Mucosa of descending colon (tissue), 3 donors: Measurements from ENCODE around the gene ABI1. TPM values are rescaled to one million over a fixed set of nuclear protein-coding genes. Genes with fewer than 3 reads are reported as not detected.

ENCODE experiments used
- ATAC-seq: fragments of 200-7000 bp; cut with Tn5 transposase; one replicate; pipeline ENCODE4 v1.9.1; 2020; ENCODE audit warnings: mild to moderate bottlenecking, moderate library complexity
- DNase-seq, 3 donors: peaks; one replicate each; pipeline ENCODE4 v3.0.0-alpha.2; 2020
- H3K36me3 ChIP-seq: fragments of 200-600 bp; one replicate; pipeline ENCODE4 v1.8.0; 2021; ENCODE audit warnings: low read depth, mild to moderate bottlenecking
- H3K4me1 ChIP-seq: fragments of 200-600 bp; one replicate; pipeline ENCODE4 v1.8.0; 2021; ENCODE audit warnings: low read depth, mild to moderate bottlenecking
- H3K4me3 ChIP-seq: fragments of 200-600 bp; one replicate; pipeline ENCODE4 v1.8.0; 2021; ENCODE audit warnings: mild to moderate bottlenecking
- H3K9me3 ChIP-seq: fragments of 200-600 bp; one replicate; pipeline ENCODE4 v1.8.0; 2021; ENCODE audit warnings: mild to moderate bottlenecking
- intact Hi-C, 2 donors: fragments of 100-400 bp; cut with DNase I in 1 of 2; cut with micrococcal nuclease in 1 of 2; formaldehyde crosslinking; loops; one replicate each; pipeline versions ENCODE4 v1.11.0 to v1.11.1; 2022; cut with DNase I, micrococcal nuclease
- total RNA-seq, 3 donors: library from RNA; stranded (reverse); fragmentation: NEBNext Ultra II Directional in 2 of 3; extraction: Animal tissue kit (Norgen Biotek cat#: 25700) in 2 of 3; gene quantifications; one replicate each; pipeline versions ENCODE4 v1.2.1 to v1.2.4, GENCODE V29; 2021 to 2023
- TF ChIP-seq, protein P1 (sequence below): fragments of 200-600 bp; IDR thresholded peaks from one replicate; pipeline ENCODE4 v1.8.0; 2022; ENCODE audit warnings: antibody characterized with exemption, mild to moderate bottlenecking
- donor health status: DM: no; HTN: no; CAD: no; lungs with moderate emphysema.
- donor health status: DM: no; HTN: no; CAD: no.
- donor health status: DM: no; HTN: yes; CAD: no.

Gene ABI1
- total RNA-seq, 3 donors from 2014 or later, result 54.0 to 63.5 (median 62.4) TPM

DNA sequence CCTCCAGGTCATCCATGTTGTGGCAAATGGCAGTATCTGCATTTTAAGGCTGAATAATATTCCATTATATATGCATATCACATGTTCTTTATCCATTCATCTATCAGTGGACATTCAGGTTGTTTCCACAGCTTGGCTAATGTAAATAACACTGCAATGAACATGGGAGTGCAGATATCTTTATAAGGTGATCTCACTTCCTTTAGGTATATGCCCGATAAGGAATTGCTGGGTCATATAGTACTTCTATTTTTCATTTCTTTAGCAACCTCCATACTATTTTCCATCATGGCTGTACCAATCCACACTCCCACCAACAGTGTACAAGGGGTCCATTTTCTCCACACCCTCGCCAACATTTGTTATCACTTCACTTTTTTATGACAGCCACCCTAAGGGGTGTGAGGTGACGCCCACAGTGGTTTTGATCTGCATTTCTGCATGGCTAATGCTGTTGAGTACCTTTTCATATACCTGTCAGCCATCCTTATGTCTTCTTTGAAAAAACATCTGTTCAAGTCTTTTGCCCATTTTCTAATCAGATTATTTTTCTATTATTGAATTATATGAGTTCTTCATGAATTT is 18.9 kb downstream of the ABI1 start:
- no peak for DNase-seq
- H3K36me3 ChIP-seq, result no peaks in the 10 kb centered on the region
- peak; percentile 86 for ATAC-seq
- H3K4me3 ChIP-seq, result no peak overlapping the region
- intact Hi-C loops, result no loop called here
- H3K9me3 ChIP-seq, result no peaks in the 10 kb centered on the region
- TF ChIP-seq, protein P1, sequence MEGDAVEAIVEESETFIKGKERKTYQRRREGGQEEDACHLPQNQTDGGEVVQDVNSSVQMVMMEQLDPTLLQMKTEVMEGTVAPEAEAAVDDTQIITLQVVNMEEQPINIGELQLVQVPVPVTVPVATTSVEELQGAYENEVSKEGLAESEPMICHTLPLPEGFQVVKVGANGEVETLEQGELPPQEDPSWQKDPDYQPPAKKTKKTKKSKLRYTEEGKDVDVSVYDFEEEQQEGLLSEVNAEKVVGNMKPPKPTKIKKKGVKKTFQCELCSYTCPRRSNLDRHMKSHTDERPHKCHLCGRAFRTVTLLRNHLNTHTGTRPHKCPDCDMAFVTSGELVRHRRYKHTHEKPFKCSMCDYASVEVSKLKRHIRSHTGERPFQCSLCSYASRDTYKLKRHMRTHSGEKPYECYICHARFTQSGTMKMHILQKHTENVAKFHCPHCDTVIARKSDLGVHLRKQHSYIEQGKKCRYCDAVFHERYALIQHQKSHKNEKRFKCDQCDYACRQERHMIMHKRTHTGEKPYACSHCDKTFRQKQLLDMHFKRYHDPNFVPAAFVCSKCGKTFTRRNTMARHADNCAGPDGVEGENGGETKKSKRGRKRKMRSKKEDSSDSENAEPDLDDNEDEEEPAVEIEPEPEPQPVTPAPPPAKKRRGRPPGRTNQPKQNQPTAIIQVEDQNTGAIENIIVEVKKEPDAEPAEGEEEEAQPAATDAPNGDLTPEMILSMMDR, result no peak
- H3K4me1 ChIP-seq, result peaks cover 28% of the 10 kb centered on the region

DNA sequence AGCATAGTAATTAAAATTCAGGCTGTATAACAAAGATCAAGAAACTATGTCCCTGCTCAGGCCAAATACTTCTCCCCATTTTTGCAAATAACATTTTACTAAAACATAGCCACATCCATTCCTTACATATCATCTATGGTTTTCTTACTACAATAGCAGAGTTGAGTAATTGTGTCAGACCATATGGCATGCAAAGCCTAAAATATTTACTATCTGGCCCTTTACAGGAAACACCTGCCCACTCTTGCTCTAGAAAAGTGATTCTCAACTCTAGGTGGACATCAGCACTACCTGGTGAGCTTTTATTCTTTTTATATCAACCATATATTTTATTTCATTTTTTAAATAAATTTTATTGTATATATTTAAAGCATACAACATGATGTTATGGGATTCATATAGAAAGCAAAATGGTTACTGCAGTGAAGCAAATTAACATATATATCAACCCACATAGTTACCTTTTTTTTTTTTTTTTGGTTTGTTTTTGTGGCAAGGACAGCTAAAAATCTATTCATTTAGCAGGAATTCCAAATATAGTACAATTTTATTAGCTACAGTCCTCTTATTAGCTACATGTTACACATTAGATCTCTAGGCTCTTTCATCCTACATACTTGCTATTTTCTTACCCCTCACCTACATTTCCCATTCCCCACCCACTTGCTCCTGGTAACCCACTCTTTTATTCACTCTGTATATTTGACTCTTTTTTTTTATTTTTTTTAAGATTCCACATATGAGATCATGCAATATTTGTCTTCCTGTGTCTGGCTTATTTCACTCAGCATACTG is 19.6 kb downstream of the ABI1 start:
- no peak overlapping the region for H3K4me3 ChIP-seq
- DNase-seq (no peak), ATAC-seq (peak; percentile 41)
- H3K36me3 ChIP-seq, result no peaks in the 10 kb centered on the region
- intact Hi-C loops, result no loop called here
- TF ChIP-seq, protein P1, result no peak
- no peaks in the 10 kb centered on the region for H3K9me3 ChIP-seq
- peaks cover 28% of the 10 kb centered on the region for H3K4me1 ChIP-seq

DNA sequence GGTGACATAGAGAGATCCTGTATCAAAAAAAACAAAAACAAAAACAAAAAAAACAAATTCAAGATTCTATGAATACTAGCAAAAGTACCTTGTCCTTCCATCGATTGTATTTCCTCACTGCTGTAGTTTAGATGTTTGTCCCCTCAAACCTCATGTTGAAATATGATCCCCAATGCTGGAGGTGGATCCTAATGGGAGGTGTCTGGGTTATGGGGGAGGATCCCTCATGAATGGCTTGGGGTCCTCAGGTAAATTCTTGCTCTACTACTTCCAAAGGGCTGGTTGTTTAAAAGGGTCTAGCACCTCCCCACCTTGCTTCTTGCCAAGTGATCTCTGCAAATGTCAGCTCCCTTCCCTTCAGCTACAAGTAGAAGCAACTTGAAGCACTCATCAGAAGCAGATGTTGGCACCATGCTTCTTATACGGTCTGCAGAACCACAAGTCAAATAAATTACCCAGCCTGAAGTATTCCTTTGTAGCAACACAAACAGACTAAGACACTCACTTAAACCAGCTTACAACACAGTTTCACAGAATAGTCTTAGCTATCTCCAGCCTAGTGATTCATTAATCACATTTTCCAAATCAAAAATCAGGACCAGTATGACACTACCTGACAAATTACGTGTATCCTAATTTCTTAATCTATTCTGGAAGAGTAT is 20.7 kb downstream of the ABI1 start:
- Histone ChIP-seq H3K36me3 (no peaks in the 10 kb centered on the region), H3K9me3 (no peaks in the 10 kb centered on the region), H3K4me3 (no peak overlapping the region), H3K4me1 (peaks cover 28% of the 10 kb centered on the region)
- ATAC-seq, result no peak
- intact Hi-C loops, result no loop called here
- DNase-seq, result no peak
- TF ChIP-seq, protein P1, result no peak

DNA sequence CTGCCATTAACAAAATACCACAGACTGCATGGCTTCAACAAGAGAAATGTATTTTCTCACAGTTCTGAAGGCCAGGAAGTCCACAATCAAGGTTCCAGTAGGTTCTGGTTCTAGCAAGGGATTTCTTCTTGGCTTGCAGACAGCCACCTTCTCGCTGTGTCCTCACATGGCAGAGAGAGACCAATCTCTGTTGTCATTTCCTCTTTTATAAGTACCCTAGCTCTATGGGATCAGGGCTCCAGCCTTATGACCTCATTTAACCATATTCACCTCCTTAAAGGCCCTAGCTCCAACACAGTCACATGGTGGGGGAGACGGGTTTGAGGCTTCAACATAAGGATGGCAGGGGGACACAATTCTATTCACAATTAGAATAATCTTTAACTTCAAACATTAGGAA is 23.6 kb downstream of the ABI1 start:
- Histone ChIP-seq H3K4me1 (peaks cover 27% of the 10 kb centered on the region), H3K9me3 (no peaks in the 10 kb centered on the region), H3K36me3 (no peaks in the 10 kb centered on the region), H3K4me3 (no peak overlapping the region)
- TF ChIP-seq, protein P1, result no peak
- intact Hi-C loops, result no loop called here
- DNase-seq (no peak), ATAC-seq (peak; percentile 42)

DNA sequence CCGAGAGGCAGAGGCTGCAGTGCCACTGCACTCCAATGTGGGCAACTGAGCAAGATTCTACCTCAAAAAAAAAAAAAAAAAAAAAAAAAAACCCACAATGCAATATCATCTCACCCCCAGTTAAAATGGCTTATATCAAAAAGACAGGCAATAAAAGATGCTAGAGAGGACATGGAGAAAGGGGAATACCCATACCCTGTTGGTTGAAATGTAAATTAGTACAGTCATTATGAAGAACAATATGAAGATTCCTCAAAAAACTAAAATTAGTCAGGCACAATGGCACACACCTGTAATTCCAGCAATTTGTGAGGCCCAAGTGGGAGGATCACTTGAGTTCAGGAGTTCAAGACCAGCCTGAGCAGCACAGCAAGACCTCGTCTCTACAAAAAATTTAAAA is 25.7 kb downstream of the ABI1 start:
- no peaks in the 10 kb centered on the region for H3K9me3 ChIP-seq
- no peaks in the 10 kb centered on the region for H3K36me3 ChIP-seq
- no peak overlapping the region for H3K4me3 ChIP-seq
- TF ChIP-seq, protein P1, result no peak
- H3K4me1 ChIP-seq, result peaks cover 8% of the 10 kb centered on the region
- intact Hi-C loops, result no loop called here
- no peak for ATAC-seq
- DNase-seq, result no peak
